Astrocyte of the hippocampus (primary cell): ENCODE measurements around the gene ADAMTS5.

Source experiments
- DNase-seq: peaks from one replicate; pipeline ENCODE4 v3.0.0; 2011; ENCODE audit warnings: low read depth, low spot score

The ADAMTS5 gene

DNA sequence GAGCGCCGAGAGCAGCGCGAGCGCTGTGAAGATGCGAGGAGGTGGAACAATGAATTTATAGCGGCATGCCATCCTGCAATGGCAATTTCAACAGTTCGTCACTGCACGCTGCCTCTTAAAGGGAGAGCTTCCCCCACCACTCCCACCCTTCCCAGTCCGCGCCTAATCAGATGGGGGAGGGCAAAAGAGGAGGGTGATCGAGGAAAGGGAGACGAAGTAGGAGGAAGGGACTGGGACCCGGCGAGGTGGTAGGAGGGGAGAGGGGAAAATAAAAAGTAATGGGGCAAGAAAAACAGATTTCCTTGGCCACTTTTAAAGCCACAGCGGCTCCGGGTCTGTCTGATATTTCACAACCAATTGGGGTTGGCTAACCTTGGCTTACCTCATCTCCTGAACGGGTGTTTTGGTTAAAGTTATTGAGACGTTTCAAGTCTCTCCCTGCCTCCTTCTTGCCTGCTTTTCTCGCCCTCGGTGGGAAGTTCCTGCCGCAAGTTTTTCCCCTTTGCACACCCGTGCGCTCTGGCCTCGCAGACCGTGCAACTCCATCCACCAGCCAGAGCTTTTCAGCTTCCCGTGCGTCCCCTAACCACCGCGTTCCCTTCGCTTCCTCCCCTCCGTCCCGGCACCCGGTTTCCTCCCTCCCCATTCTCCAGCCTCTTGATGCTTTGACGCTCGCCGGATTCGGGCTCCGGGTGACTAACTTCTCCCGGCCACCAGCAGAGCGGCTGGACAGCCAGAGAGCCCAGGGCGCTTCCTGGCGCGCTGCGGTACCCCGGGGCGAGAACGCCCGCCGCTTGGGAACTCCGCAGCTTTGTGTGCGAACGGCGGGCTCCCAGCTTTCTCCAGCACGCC is at the start of gene ADAMTS5:
ADAMTS5 (minus strand) TSS at position 27 of the 852 bp plus-strand sequence. CDS start 697 bp downstream, outside the sequence.
- peak; percentile 67 for DNase-seq

DNA sequence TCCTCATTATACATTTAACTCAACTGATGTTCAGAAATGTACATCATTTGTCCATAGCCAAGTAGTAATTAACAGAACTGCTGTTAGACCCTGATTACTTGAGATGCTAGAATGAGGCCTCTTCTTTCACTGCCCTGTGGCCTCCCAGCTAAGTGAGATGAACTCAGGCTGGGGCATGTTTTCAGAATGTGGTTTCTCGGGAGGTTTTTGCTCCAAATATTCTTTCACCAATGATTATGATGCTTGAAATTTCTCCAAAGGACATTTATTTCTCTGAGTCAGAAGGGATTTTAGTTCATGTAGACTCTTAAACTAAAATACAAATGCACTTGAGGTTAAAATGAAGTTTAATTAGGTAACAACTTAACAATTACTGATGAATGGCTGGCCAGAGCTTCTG is 34.6 kb upstream of the ADAMTS5 start:
- DNase-seq, result no peak

DNA sequence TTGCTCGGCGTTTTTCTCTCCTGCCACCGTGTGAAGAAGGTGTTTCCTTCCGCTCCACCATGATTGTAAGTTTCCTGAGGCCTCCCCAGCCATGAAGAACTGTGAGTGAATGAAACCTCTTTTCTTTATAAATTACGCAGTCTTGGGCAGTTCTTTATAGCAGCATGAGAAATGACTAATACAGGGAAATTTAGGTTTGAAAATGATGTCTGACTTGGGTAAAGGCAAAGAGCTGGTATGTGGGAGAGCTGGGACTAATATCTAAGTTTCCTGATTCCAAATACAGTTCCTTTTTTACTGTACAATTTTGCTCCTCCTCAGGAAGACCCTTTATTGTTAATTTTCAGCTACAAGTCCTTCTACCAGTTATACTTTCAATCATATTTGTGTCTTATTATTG is 16.7 kb upstream of the ADAMTS5 start:
- no peak for DNase-seq

DNA sequence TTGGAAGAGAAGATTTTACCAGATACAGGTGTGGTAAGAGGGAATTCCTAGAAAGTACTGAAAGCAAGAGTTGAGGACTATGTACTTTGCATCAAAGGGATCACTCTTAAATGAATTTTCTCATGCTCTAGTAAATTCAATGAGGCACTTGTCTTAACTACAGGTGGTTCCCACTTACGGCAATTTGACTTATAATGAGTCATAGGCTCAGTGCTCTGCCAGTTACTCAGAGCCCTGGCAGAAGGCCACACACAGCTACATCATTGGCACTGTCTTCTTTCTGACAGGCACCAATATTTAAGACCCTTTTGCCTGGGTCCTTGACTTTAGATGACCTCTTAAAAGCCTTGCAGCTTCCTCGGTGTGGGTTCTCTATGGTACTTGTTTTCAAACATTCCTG is 15.9 kb upstream of the ADAMTS5 start:
- DNase-seq, result peak; percentile 19

DNA sequence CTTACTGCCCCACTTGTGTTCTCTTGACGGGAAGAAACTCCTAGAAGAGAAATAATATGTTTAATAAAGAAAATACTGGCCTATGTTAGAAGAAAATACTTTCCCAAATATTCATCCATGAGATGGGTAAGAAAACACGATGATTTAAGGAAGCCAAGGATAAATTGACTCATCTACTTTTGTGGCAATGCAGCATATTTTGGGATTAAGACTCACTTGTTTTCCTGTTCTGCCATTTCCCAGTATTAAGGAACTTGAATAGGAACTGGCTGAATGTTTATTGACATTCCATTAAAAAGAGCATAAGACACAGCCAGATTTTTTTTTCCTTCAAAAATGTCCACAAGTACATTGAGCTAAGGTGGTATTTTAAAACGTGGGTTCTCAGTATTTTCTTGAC is 10.9 kb upstream of the ADAMTS5 start:
- no peak for DNase-seq

DNA sequence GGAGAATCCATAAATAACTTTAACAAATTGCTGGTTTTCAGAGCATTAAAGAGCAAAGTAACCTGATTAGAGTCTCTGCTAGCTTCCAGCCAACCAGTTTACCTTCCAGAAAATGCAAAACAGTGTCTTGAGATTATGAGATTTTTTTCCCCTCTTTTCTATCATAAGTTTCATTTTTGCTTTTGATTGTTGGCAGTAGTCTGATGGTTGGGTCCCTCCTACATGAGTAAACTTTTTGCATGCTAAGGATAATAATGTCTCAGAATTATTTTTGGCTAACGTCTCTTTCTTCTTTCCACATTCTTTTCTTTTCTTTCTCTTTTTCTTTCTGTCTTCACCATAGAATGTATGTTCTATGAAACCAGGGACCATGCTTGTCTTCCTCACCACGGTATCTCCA is 6.3 kb upstream of the ADAMTS5 start:
- DNase-seq, result no peak

DNA sequence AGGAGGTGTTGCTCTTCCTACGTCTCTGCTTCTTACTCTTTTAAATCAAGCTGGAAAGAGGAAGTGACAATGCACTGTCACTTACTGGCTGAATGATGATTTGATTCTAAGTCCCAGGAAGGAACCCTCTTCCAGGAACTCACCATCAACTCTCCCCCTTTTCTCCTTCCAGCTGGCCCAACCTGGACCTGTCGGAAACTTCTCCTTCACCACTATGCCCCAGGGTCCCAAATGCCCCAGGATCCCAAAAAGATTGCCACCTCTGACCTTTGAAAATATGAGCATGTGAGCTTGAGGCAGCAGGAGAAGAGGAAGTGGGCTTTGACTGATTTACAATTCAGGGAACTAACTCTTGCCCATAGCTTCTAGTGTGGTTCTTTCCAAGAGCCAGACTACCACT is 5.3 kb upstream of the ADAMTS5 start:
- DNase-seq, result no peak

DNA sequence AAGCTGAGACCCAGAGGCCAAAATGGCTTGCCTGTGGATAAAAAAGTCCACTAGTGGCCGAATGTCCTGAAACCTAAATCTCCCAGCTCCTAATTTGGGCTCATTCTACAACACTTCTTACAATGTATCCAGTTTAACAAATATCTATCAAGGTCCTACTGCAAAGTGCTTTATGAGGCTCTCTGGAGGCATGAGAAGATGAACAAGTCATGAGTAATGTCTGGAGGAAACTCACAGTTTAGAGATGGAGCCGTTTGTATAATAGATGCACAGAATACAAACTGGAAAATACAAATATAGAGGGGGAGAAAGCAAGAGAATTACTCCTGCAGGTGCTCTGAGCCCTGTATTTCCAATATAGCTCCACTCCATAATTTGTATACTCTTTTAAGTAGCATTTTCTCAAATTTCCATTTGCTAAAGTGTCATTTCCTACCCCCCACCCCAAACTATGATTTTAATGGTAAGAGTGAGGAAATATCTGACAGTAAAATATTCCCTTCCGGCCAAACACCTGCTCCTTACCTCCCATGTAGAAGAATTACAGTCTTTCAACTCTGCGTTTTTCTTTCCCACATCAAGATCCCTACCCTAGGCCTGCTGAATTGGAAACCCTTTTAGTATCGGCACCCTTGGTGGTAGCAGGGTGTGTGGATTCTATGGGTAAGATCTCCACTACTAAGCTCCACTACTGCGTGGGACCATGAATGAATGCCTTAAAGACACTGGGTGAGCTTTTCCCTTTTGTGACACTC is 3.3 kb upstream of the ADAMTS5 start:
- no peak for DNase-seq

DNA sequence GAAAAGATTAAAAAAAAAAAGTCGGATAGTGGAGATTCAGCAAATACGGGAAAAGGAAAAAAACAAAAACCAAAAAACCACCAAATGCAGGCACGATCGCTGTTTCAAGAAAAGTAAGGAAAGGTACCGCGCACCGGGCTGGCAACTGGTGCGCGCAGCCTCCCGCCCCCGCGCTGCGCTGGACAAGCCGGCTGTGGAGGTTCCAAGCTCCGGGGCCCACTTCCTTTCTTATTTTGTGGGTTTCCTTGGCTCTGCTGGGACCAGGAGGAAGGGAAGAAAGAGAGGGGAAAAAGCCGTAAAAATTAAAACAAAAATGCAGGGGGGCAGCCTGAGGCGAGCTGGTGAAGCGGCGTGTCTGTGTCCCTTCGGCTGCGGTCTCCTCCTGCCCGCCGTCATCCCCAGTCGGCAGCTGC is 233 bp downstream of the ADAMTS5 start:
- DNase-seq, result no peak

DNA sequence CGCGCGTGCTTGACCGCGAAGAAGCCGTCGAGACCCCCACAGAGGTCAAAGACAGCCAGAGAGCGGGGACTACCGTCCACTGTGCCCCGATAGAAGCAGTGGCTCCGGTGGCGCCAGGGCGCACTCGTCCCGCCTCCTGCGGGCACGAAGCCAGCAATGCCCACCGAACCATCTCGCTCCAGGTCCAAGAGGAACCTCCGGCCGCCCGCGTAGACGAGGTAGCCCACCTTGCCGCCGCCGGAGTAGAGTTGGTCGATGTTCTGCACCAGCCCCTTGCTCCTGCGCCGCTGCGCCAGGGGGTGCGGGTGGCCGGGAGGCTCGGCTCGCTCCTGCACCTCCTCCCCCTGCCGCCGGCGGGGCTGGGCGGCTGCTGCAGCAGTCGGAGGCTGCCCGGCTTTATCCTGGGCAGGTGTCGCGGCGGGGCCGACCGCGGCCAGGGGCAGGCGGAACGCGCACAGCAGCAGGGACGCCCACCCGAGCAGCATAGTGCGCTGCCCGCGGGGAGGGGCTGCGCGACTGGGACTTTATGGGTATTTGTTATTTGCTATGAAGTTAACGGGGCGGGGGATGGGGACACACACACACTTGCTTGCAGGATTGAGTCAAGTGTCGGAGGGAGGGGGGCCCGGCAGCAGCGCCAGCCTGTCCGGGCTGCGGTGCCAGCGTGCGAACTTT is 844 bp downstream of the ADAMTS5 start:
- peak; percentile 48 for DNase-seq

DNA sequence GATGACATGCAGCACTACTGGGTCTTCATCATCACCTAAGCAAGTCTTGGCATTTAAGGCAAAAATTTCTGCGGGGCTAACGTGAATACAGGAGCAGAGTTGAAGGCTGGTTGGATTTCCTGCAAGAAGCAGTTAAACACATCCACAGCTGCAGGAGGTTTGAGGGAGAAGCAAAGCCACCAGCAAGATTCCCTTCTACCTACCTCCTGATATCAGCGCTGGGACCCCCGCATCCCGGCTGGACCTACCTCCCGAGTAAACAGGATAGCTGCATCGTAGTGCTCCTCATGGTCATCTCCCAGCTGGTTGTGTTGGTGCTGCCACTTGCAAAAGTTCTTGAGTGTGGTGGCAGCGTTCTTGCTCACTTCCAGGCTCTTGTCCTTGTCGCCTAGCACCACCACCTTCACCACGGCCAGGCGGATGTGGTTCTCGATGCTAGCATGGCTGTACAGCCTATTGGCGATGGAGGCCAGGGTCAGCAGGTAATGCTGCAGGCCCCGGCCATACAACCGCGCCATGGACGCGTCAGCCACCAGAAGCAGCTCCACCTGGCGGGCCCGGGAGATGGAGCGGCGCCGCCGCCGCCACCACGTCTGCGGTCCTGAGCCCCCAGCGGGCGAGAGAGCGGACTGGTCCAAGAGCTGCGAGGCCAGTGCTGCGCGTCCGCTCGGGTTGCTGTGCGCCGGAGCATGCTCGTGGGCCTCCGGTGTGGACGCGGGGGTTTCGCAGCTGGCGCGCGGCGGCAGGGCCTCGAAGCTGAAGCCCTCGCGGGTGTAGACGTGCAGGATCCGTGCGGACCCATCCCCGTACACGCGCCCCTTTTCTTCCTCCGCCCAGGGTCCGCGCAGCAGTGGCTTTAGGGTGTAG is 1.6 kb downstream of the ADAMTS5 start:
- DNase-seq, result peak; percentile 39

DNA sequence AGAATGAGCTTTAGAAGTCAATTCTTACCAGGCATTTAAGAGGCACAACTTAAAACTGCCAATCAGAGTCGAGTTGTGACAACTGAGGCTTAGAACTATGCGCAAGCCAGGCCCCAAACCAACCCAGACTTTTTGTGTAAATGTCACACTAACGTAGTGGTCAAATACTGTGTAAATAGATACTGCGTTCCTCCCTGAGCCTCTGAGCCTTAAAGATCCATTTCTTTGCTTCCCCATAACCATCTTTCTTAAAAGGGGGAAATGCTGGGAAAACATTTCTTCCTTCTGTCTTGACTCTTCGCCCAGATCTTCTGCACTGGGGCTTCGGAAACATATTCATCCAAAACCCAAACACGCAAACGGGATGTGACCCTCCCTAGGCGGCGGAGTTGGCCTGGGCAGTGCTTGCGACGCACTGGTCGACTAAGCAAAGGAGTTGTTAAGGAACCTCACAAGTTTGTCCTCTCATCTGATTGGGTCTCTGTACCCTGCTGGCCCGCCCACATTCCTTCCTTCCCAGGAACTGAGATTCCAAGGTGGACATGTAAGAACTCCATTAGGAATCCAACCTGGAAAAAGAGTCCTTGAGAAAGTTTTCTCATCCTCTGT is 2.6 kb downstream of the ADAMTS5 start:
- DNase-seq, result no peak

DNA sequence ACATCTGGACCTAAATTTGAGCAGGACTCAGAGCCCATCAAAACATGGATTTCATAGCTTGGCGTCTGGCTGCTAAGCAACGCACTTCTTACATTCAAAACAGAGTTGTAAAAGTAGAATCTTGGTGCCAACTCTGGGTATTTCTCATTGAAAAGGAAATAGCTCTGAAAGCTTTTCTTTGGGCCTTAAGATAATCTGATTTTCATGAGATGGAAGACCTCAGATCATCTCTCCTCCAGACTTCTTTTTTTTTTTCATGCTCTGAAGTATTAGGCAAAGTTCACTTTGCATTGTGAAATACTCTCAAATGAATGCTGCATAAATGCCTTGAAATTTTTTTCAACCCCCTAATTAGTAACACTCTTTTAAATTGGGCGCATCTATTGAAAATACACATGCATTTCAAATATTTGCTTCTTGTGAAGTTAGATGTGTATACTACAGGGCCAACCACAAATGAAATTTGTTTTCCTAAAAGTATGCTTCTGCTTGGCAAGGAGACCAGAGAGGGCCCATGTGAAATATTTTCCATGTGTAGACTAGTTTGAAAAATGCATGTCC is 4.2 kb downstream of the ADAMTS5 start:
- DNase-seq, result no peak

DNA sequence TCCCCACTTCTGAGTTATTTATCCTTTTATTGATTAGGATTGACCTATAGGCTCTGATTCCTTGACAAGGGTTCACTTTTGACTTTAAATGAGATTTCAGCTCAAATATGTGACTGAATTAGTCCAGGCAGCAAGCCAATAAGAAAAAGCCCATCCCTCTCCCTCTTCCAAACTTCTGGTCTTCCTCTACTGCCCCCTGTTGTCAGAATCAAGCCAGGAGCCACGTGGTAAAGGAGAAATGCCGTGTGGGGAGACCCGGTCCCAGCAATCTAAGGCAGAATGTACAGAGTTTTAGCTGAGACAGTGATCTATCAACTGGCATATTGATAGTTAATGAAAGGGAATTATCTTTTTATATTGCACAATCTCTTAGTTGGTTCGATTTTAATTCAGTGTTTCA is 5.2 kb downstream of the ADAMTS5 start:
- DNase-seq, result no peak

DNA sequence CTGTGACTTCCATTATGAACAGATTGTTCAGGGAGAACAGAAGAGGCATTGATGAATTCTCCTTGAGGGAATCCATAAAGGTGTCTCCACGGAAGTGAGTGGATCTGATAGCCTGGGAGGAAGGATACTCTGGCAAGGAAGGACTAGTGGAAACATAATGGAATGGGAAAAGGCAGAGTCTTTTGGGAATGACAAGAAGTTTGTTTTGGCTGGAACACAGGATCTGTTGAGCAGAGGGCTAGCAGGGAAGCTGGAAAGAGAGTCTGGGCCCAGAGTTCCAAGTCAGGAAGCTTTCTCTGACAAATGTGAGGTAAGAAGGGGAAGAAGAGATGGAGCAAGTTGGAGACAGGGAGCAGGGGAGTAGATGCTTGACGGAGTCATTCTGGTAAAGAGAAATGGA is 8.1 kb downstream of the ADAMTS5 start:
- no peak for DNase-seq

DNA sequence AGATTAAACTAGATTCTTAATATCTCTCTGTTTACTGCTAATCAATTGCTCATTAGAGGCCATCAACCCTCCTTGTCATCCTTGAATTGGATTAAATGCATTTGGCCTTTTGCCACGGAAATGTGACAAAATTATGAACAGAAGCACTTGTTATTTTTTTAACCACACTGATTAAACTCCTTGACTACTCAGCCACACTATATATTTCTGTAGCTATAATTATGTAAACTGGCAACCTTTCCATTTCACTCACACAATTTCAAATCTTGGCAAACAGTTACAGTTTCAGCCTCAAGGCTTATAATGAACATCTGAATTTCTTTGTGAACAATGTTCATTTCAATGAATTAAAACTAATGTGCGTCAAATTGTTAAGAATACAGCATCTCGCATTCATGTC is 10.1 kb downstream of the ADAMTS5 start:
- no peak for DNase-seq

DNA sequence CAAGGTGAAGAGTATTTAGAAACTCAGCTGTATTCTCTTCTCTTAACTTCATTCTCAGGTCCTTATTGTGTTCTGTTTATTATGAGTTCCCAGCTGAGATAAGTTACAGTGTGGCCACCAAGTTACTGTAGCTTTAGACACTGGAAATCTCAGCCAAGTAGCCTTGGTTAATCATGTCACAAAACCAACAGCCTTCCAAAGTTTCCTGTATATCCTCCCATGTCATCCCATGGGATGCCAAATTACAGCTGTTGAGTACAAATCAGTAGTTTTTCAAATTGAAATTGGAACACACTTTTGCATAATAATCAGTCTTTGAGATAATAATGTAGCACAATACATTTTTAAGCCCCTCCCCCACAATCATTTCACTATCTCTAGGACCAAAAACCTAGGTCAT is 10.7 kb downstream of the ADAMTS5 start:
- no peak for DNase-seq

DNA sequence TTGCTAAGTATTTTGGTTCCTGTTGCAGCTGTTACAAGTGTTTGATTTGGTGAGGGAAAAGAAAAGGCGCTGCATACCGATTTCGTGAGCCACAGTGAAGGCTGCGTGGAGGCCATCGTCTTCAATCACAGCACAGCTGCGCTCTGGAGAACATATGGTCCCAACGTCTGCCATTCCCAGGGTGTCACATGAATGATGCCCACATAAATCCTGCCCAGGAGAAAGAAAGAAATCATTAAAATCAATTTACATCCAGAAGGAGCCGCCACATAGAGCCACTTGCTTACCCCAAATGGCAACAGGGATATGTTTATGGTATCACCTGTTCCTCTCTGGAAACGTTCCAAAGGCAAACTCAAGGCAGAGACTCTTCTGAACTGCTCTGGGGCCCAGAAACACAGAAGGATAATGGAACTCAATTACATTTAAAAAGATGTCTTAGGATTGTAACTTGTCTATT is 12.2 kb downstream of the ADAMTS5 start:
- no peak for DNase-seq

DNA sequence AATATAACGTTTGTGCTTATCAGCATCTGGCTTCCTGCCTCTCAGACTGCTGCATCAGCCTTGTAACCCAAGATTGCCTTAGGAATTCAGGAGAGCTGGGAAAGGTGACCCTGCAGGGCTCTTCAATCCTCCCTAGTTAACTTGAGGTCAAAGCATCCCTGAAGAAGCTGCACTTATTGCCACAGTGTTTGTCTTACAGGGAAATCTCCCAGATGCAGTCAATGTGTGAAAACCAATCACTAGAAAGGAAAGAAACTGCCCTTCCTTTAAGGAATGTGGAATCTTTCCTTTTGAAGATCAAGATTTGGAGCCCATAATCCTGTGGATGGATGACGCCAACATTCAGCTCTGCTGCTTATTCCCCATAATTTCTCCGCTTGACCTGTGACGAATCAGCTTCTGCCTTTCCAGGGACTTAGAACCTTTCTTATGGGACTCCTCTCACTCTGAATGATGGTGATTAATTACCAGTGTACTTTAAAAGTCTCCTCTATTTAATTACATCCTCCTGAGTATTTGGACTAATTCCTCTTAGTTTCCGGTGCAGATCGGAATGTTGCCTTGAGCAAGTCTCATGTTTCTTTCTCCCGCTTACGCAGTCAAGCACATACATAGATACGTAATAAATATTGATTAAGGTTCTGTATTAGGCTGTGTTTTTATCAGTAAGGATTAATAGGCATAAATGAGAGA is 14.4 kb downstream of the ADAMTS5 start:
- DNase-seq, result no peak

DNA sequence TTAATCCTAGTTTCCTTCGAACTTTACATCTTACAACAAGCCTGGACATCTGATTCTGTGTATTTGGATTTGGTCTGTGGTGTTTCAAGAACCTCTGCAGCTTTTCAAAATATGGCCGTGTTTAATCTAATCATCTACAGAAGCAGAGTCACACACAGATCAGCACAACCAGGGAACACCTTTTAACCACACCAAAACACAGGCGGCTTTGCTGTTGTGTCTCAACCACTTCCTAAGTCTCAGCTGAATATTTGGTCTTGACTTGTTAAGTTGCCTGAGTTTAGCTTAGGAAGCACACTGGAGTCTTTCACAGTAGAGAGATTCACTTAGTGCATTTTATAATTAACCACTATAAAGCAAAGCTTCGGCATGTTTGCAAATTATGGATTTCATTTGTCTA is 17.1 kb downstream of the ADAMTS5 start:
- no peak for DNase-seq
